Esophagus squamous epithelium (tissue), 4 donors: ENCODE measurements around the gene ENTPD1.
"Not testable (repeated sequence)": the region's sequence is repeated elsewhere in the genome, so short reads cannot be mapped to it uniquely, and the experiment has no call there.

Experiments
- CTCF ChIP-seq, 6 experiments: fragments of 450-650 bp in 4 of 6; fragments of 200-600 bp in 2 of 6; sonication (generic) in 2 of 6; IDR thresholded peaks; one replicate each; pipeline ENCODE4 v1.5.1; 2016 to 2019; ENCODE audit warnings: antibody characterized with exemption in 6 of 6, mild to moderate bottlenecking in 4 of 6, moderate library complexity in 4 of 6
- POLR2A ChIP-seq, 4 donors: fragments of 450-650 bp; IDR thresholded peaks; one replicate each; pipeline ENCODE4 v1.6.1; 2017; ENCODE audit warnings: antibody characterized with exemption in 4 of 4, mild to moderate bottlenecking in 4 of 4, moderate library complexity in 3 of 4

- not testable (repeated sequence) for TF ChIP-seq CTCF, POLR2A (IDR thresholded peaks at IDR 0.05)
Observed at GRCh38 chr10:95806687-95807380, 50.9 kb downstream of the ENTPD1 start.
